Activated CD4-positive, CD25-positive, alpha-beta regulatory T cell treated with anti-CD3 and anti-CD28 coated beads, Interleukin-2, amount 50 U/mL, for 16 hours (primary cell): ENCODE data around the gene IGF1R.

Source experiments
- DNase-seq: peaks from one replicate; pipeline ENCODE4 v3.0.0-alpha.2; 2020; ENCODE audit warnings: low read depth, low spot score

Gene IGF1R

DNA sequence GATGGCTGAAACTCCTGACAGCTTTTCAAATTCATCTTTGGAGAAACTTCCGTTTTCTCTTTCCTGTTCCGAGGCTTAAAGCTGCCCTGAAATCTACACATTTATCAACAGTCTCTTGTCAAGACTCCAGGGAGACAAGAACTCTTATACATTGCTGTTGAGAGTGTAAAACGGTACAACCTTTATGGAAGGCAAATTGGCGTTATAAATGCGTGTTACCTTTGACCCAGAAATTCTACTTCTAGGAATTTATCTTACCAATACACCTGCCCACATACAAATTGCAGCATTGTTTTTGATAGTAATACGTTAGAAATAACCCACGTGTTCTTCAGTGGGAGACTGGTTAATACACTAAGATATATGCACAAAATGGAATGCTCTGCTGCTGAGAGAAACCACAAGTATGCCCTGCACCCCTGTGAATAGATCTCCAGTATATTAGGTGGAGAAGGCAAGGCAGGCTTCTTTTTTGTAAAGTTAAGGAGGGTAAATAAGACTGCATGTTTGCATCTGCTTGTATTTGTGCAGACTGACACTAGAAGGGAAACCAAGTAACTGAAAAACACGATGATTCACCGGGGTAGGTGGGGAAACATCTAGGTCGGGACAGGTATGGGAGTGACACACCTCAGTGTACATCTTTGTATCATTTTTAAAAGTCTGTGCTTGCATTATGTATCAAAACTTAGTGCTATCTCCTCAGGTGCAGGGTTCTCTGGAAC lies 97.5 kb downstream of the IGF1R start:
- DNase-seq, result no peak

DNA sequence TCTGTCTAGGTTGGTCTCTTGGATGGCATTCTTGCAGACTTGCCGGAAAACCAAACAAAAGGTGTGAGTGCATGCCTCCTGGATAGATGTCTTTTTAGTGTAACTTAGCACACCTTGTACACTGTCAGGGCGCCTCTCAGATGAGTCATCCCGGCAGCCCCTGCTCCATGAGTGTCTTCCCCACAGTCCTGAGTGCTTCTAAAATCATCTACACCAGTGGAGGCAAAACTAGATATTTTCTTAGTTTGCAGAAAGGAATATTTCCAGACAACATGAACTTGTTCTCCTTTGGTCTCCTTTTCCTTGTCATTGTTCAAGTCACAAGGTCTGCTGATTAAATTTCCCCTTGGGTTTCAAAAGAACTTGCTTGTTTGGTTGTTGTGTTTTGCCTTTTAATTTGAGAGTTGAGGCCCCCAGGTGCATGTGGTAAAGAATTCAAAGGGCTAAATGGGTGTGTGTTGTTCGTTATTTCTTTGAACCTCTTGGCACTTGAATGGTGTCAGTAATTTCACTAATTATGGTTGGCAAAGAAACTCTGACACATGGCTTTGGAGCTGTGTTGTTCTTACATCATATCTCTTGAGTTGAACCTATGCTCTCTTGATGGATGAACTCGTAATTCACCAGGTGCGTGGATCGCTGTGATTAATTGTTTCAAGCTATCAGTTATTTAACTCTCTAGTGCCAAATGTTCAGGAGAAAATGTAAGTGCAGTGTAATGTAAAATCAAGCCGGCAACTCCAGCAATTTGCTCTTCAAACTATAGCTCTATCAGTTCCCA lies 98.2 kb downstream of the IGF1R start:
- DNase-seq, result no peak

DNA sequence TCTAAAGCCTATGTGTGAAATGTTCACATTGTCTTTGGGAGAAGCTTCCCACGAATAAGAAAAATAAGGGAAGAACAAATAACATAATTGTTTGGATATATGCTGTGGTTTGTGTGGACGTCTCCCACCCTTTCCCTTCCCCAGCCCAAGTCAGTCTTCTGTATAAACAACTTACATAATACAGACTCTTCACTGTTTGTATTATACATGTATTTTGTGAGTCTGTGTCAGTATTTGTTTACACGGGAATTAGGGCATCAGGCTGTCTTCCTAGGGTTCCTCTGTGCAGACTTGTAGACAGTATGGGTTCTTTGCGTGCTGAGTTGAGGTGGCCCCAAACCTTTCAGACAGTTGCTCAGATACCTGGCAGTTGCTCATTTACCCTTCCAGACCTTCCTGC lies 103.4 kb downstream of the IGF1R start:
- DNase-seq, result no peak

DNA sequence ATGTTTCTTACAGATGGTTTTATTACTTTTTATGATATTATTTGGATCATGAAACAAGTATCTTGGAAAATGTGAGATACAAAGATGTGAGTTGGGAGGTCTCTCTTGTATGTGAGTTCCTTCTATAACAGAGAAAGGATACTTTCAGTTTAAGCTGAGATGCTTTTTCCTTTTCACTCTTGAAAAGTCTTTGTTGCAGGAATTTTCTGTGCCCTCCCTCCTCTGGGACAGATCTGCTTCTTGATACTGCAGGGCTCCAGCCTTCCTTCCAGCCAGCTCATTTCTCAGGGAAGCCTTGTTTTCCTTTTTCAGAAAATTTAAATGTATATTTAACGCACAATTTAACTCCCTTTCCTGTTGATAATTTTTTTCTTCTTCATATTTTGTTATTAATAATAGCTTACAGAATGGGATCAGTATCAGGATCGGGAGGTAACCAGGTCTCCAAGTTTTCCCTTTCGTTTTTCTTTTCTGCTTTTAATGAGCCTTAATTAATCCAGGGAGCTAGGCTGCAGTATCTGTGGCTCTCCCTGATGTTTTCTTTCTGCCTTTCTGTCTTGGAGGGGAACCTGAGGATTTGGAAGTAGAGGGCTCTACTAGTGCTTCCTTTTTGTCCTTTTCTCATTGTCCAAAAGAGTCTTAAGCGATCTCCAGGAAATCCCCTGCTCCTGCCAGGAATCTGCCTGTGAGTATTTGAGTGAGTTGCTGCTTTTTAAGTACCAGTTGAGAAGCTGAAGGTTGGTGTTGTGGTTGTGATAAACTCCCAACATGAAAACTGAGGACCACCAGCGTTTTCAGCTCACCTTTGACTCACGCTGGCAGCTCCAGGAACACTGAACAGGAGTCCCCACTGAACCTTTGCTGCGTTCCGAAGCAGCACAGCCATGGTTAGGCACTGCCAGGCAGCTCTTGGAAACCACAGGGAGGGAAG lies 105.7 kb downstream of the IGF1R start:
- no peak for DNase-seq

DNA sequence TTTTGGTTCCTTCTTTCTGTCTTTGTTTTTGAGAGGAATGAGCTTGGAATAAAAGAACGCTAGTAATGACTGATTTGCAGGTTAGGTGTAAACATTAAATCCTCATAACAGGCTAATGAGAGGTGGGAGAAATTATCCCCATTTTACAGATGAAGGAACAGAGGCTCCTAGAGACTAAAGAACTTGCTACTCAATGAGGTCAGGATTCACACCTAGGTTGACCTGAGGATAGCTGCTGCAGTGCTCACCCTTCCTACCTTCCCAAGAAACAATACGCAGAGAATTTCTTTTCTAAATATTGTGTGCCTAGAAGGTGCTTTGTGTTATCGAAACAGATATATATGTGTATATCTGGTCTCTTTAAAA lies 106.3 kb downstream of the IGF1R start:
- DNase-seq, result no peak

DNA sequence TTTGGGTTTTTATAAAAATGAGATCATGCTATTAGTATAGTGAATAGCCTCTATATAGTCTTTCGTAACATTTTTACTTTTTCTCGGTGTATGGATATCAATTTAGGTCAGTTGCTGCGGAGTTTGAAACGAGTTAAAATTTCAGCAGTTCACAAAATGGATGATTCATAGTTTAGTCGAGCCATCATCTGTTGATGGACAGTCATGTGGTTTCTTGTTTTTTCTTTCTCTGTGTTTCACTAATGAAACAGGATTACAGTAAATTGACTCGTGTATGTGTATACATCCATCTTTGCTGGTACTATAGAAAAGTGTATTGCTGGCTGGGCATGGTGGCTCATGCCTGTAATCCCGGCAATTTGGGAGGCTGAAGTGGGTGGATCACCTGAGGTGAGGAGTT lies 106.8 kb downstream of the IGF1R start:
- DNase-seq, result no peak

DNA sequence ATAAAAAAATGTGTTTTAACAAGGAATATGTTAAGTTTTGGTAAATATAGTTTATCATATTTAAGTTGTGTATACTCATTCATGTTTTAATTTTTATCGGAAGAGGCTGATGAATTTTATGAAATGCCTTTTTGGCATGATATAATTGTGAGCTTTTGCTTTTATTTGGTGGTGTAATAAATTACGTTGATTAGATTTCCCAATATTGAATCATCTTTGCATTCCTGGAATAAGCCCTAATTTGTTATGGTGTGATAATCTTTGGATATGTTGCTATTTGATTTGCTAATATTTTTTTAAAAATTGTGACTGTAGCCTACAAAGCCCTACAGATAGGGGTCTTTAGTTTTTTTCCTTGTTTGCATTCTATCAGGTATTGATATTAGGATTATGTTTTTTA lies 107.4 kb downstream of the IGF1R start:
- DNase-seq, result no peak

DNA sequence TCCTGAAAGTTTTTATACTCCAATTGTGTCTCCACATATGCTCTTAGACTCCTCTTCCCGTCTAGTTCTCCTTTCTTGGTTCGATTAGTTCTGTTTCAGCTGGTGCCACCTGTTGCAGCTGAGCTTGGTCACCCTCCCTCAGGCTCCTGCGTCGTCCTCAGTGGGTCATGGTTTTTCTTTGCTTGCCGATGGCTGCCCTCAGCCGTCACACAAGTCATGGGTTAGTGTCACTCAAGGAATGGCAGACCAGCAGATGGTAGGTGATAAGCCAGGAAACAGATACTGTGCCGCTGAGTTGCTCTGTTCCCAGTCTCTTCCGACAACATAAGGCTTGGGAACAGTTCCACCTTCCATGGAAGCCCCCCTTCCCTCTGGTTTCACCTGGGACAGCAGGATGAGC lies 109.9 kb downstream of the IGF1R start:
- no peak for DNase-seq

DNA sequence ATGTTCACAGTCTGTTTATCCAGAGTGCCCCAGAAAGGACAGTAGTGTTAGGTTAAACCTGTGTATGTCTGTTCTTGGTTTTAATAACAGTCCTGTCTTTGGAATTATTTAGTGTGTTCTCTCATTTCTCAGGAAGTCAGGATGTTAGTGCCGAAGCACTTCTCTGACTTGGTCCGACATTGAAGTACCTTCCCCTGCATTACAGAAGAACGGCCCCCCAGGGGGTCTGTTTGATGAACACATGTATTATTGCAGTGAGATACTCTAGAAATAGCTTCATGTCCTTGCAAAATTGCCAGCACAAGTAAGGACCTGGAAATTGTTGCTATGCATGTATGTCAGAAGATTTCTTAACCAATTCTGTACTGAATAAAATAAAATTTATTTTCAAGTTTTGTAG lies 110.9 kb downstream of the IGF1R start:
- DNase-seq, result no peak

DNA sequence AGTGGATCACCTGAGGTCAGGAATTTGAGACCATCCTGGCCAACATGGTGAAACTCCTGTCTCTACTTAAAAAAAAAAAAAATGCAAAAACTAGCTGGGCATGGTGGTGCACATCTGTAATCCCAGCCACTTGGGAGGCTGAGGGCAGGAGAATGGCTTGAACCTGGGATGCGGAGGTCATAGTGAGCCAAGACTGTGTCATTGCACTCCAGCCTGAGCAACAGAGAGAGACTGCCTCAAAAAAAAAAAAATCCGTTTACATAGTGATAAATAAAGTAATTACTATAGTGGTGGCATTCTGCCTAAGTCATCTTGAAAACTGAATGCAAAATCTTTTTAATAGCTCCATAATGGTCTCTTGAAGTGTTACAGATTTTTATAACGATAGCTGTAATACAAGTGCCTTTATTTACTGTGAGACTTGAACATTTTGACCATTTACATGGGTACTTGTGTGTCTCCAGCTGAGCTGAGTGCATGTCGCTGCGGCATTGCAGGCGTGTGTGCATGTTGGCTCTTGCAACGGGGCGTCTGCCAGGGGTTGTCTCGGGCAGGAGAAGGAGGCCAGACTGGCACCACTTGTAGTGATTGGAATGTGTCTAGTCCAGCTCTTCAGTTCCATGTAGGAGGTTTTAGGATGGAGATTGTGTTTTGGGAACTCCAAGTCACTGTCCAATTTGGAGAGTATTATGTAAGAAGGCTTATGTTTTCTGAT lies 111.9 kb downstream of the IGF1R start:
- DNase-seq, result no peak

DNA sequence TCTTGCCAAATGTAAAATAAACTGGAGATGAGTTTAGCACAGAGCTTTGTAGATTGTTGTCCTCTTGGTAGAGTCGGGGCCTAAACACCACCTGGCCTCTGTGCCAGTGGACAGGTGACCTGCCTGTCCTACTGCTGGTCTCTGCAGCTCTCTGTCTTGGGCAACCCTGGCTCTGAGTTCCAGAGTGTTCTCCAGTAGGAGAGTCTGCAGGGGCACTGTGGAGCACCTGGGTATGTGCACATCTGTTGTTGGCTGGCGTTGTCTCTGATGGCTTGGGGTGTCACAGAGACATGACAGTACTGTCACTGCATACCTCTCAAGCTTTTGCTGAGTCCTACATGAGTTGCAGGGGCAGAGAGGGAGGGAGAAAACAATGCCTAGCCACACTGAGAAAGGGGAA lies 112.6 kb downstream of the IGF1R start:
- DNase-seq, result no peak

DNA sequence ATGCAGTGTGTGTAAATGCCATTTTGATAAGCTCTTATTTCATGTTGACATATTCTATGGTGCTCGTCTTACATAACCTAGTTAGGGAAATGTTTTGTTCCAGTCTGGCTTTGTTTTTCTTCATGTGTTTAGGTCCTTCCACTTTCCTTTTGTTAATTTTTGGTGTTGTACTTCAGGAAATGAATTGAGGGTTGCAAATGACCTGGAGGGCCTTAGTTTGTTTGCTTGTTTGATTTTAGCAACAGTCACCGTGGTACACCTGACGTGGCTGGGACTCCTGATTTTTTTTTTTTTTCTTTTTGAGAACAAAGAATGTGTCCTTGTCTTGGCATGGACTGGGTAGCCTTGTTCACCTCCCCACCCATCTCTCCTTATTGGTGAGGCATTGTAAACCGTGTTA lies 114.8 kb downstream of the IGF1R start:
- DNase-seq, result no peak

DNA sequence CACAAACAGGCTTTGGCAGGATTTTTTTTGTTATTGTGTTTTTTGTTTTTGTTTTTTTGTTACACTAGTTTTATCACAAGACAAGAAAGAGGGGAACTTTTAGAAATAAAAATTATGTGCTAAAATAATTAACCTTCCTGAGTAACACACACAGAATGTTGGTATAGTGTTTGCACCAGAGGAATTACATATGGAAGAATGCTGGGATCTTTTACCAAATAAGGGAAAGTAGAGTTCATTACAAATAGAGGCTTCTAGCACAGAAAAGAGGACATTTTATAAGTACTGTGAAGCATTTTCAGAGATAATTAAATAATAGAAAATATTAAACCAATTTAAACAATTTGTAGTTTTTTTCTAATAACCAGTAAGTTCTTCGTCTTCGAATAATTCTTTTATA lies 116.0 kb downstream of the IGF1R start:
- no peak for DNase-seq

DNA sequence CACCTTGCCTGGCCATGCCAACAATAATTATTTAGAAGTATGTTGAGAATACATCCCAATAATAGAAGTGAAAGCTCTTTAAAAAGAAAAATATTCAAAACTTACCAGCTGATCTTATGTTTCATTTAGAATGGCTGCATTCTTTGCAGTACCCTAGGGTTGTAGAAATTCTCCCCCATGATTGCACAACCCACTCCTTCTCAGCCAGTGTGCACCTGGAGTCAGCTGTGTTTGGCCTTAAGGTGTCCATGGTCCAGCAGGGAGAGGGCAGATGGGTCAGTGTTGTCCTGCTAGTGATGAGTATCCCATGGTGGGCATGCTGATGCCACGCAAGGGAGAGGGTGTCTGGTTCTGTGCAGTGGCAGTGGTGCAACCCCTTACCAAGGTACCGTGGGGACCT lies 117.3 kb downstream of the IGF1R start:
- no peak for DNase-seq

DNA sequence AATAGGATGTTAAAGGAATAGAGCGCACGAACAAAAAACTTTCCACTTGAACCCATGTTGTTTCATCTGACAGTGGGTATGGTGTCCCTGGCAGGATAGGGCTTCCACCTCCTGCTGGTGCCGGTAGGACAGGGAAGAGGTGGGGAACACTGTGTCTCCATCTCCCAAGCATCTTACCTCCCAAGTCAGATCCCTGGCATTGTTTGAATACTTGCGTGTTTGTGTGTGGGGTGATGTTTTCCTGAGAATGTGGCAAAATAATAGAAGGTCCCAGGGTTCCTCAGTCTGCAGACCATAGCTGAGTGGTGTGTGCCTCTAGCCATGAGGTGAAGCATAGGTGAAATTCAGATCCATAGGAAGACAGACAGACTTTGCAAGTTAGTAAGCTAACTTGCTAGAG lies 119.4 kb downstream of the IGF1R start:
- DNase-seq, result no peak

DNA sequence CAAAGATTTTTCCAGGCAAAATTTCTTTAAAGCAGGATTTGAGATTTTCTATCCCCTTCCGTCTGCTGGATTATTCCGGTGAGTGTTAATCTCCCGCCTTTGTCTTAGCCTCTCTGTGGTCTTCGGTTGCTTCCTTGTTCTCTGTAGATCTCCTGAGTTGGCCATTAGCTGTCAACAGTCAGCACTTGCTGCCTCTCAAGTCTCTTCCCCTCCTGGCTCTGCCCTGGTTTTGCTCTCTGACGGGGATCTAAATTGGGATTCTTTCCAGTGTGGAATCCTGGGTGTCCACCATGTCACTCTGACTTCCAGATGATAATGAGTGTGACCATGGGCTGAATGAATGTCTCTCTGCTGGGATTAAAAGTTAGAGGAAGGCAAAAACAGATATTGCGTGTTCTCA lies 121.5 kb downstream of the IGF1R start:
- no peak for DNase-seq

DNA sequence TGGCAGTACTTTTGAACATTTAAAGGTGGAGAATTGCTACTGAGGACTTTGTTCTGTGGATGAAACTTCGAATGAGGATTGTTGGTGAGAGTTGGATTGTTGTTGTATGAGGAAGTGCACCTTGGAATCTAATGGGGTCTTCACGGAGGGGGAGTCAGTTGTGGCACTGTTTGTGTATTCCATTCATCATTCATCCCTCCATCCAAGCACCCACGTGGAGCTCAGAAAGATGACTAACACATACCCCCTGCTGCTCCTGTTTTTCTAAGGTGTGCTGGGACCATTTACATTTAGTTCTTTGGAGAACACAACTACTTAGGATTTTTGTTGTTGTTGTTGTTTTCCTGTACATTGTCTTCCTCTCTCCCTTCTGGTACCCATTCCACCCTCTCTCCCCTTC lies 122.6 kb downstream of the IGF1R start:
- no peak for DNase-seq

DNA sequence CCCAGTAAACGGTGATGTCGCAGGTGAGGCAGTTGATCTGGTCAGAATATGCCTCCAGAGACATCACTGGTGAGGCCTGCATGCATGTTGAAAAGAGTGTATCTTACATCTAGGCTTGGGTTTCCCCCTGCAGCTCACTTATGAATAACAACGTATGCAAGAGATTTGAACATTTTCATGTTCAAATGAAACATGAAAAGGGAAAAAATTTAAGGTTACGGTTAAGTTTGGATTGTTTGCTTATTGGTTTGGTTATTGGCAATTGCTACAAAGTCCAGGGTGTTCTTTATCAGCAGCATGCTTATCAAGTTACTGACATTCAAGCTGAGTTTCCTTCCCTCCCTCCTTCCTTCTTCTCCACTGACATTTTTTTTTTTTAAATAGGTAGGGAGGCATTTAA lies 123.2 kb downstream of the IGF1R start:
- DNase-seq, result no peak

DNA sequence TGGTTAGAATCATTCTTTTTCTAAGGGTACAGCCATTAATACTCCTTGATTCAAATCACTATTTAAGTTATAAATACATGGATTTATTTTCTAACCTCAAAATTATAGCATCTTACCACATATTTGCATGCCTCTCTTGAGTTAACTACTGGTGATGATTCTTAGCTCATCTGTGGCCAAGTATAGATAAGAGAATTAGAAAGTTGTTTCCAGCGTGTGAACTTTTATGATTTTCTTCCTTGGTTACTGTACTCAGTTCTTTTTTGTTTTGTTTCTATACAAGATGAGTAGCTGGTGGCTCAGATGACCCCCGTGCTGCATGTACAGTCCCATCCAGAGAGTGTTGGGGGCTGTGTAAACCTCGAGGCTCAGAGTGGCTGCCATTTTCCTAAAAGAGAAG lies 124.6 kb downstream of the IGF1R start:
- DNase-seq, result no peak

DNA sequence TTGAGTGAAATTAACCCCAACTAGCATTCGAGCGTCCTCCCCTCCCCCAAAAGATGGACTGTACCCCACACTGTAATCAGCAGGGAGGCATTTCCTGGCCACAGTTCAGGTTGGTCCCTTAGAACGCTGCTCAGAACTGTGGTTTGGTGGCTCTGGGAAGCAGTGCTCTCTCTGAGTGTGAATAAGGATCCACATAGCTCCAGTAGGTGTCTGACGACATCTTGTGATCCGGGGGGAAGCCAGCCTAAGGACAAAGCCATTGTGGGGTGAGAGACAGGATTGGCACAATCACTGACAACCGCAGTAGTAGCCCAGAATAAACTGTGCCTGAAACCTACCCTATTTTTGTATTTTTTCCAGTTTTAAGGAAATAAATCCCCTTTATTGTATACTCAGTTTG lies 125.3 kb downstream of the IGF1R start:
- DNase-seq, result no peak

DNA sequence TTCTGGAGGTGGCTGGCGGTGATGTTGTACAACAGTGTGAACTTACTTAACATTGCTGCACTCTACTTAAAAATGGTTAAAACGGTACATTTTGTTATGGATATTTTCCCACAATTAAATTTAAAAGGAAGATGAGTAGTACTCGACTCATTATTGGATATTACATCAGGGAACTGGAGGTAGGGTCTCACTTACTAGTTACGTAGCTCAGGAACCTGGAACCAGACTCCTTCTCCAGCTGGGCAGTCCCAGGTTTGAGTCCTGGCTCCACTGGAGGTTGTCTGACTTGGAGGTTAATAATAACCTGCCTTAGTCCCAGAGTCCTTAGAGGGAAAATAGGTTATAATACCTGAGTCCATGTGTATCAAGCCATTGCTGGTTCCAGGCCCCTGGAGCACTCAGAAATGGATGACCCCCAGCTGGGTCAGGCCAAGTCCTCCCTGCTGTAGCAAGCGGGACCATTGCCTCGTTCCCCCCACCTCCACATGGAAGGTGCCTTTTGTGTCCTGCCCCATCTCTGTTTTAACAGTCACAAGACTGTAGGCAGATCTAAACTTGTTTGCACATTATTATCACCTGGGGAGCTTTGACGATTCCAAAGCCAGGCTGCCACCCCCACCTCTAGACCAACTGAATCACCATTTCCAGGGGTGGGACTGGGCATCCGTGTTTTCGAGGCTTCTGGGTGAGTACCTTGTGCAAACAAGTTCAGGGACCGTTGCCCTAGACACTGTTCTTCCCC lies 126.6 kb downstream of the IGF1R start:
- DNase-seq, result no peak
